Measurements from ENCODE around the gene STK11. TPM values are rescaled to one million over a fixed set of nuclear protein-coding genes. Genes with fewer than 3 reads are reported as not detected.

Gene STK11
- total and polyA plus RNA-seq, 12 donors: 37.8 to 148 (median 93.7) TPM

- no peak for DNase-seq
- no peak overlapping the region for H3K27ac ChIP-seq
- TF ChIP-seq POLR2A (IDR thresholded peaks at IDR 0.05) (no peak), CTCF (IDR thresholded peaks at IDR 0.05) (no peak)
- H3K9me3 ChIP-seq (replicated peaks in 1 of 3): no peaks in the 10 kb centered on the region
- intact Hi-C loops (cut with DNase I): no loop called here
- peaks cover 0 to 45% of the 10 kb centered on the region in 2 donors for H3K36me3 ChIP-seq (replicated peaks in 1 of 2)
- no peak overlapping the region for H3K4me3 ChIP-seq
- no peaks in the 10 kb centered on the region for H3K27me3 ChIP-seq
- 94 to 96% (median 95%) methylated on average over 60 to 100 of the region's 100 CpGs for WGBS, 4 donors
- H3K4me1 ChIP-seq (replicated peaks in 1 of 2): peaks cover 13 to 19% of the 10 kb centered on the region in 2 donors
Measured at GRCh38 chr19:1228161-1228957, 22.8 kb downstream of the STK11 start.

GRCh38 chr19:1229056-1229923 lies 23.7 kb downstream of the STK11 start:
- peaks cover 16 to 23% of the 10 kb centered on the region in 2 donors for H3K4me1 ChIP-seq (replicated peaks in 1 of 2)
- H3K9me3 ChIP-seq (replicated peaks in 1 of 3): no peaks in the 10 kb centered on the region
- no peak overlapping the region for H3K27ac ChIP-seq
- TF ChIP-seq POLR2A (IDR thresholded peaks at IDR 0.05): no peak
- no peak for TF ChIP-seq CTCF (IDR thresholded peaks at IDR 0.05)
- peaks cover 0 to 35% of the 10 kb centered on the region in 2 donors for H3K36me3 ChIP-seq (replicated peaks in 1 of 2)
- DNase-seq: no peak
- H3K4me3 ChIP-seq: no peak overlapping the region
- no peaks in the 10 kb centered on the region for H3K27me3 ChIP-seq
- intact Hi-C loops (cut with DNase I): no loop called here
- WGBS, 4 donors: 94 to 96% (median 94%) methylated on average over 130 to 158 of the region's 158 CpGs

- WGBS, 4 donors: 84 to 90% (median 88%) methylated on average over 27 to 61 of the region's 61 CpGs
Measured at GRCh38 chr19:1229924-1230782, 24.6 kb downstream of the STK11 start.

More at GRCh38 chr19:1229924-1230782, 24.6 kb downstream of the STK11 start:
- no peaks in the 10 kb centered on the region for H3K9me3 ChIP-seq (replicated peaks in 1 of 3)
- H3K27ac ChIP-seq: no peak overlapping the region
- no peak for DNase-seq
- peaks cover 0 to 29% of the 10 kb centered on the region in 2 donors for H3K36me3 ChIP-seq (replicated peaks in 1 of 2)
- H3K4me3 ChIP-seq: no peak overlapping the region
- H3K4me1 ChIP-seq (replicated peaks in 1 of 2): peaks cover 16 to 23% of the 10 kb centered on the region in 2 donors
- H3K27me3 ChIP-seq: no peaks in the 10 kb centered on the region
- intact Hi-C loops (cut with DNase I): no loop called here
- TF ChIP-seq CTCF (IDR thresholded peaks at IDR 0.05): no peak
- TF ChIP-seq POLR2A (IDR thresholded peaks at IDR 0.05): no peak
